PC-3 (cell line): ENCODE data around the gene IL1B. TPM values are rescaled to one million over a fixed set of nuclear protein-coding genes. Genes with fewer than 3 reads are reported as not detected.

ENCODE experiments used
- ATAC-seq: fragments of 200-7000 bp; cut with Tn5 transposase; 2 replicates; pipeline ENCODE4 v1.9.1; 2020; ENCODE audit warnings: mild to moderate bottlenecking, moderate library complexity
- BruUV-seq: library from RNA; stranded (reverse); fragments of 400-500 nt; replicated peaks from 2 replicates; lab custom pipeline; 2021; lab: Mats Ljungman, UMichigan
- CTCF ChIA-PET: fragments of 300-600 bp; sonication (Branson Sonifier 250); formaldehyde crosslinking; loops from one replicate; lab custom pipeline; 2022; ENCODE audit warnings: antibody characterized with exemption; lab: Charles Lee
- POLR2A ChIA-PET: fragments of 300-600 bp; sonication (Branson Sonifier 250); formaldehyde crosslinking; loops from one replicate; lab custom pipeline; 2022; ENCODE audit warnings: antibody characterized with exemption; ENCODE audit not compliant: unreplicated experiment; lab: Charles Lee
- DNase-seq: peaks from one replicate; pipeline ENCODE4 v3.0.0-alpha.2; 2015
- H2AFZ ChIP-seq: fragments of 300-600 bp; sonication (generic); 2 replicates; pipeline ENCODE4 v1.6.0; 2016; ENCODE audit warnings: antibody characterized with exemption, low read length
- H3F3A ChIP-seq: fragments of 300-600 bp; sonication (generic); one replicate; pipeline ENCODE4 v1.6.0; 2017; ENCODE audit warnings: antibody characterized with exemption, low read length, control low read depth, mild to moderate bottlenecking; ENCODE audit not compliant: unreplicated experiment
- H3K27ac ChIP-seq: fragments of 300-600 bp; sonication (generic); 2 replicates; pipeline ENCODE4 v1.5.1; 2016; ENCODE audit warnings: mild to moderate bottlenecking, low read length
- H3K27me3 ChIP-seq: fragments of 300-600 bp; sonication (generic); 2 replicates; pipeline ENCODE4 v1.6.1; 2016; ENCODE audit warnings: low read length, mixed read lengths
- H3K36me3 ChIP-seq: fragments of 300-600 bp; sonication (generic); 2 replicates; pipeline ENCODE4 v1.6.1; 2016; ENCODE audit warnings: low read depth, mixed run types, low read length, mixed read lengths
- H3K4me1 ChIP-seq: fragments of 300-600 bp; sonication (generic); 2 replicates; pipeline ENCODE4 v1.5.1; 2016; ENCODE audit warnings: low read length; ENCODE audit not compliant: insufficient read depth
- H3K4me2 ChIP-seq: fragments of 300-600 bp; sonication (generic); 2 replicates; pipeline ENCODE4 v1.6.0; 2016; ENCODE audit warnings: low read length
- H3K4me3 ChIP-seq: fragments of 300-600 bp; sonication (generic); 2 replicates; pipeline ENCODE4 v1.5.1; 2016; ENCODE audit warnings: mild to moderate bottlenecking, low read length, mixed read lengths
- H3K79me2 ChIP-seq: fragments of 300-600 bp; sonication (generic); 2 replicates; pipeline ENCODE4 v1.6.1; 2017; ENCODE audit warnings: low read length, mixed read lengths
- H3K9ac ChIP-seq: fragments of 300-600 bp; sonication (generic); 2 replicates; pipeline ENCODE4 v1.6.0; 2016; ENCODE audit warnings: mild to moderate bottlenecking, low read length
- H3K9me2 ChIP-seq: fragments of 300-600 bp; sonication (generic); replicated peaks from 2 replicates; pipeline ENCODE4 v1.6.1; 2016; ENCODE audit warnings: mixed run types, low read length, mixed read lengths
- H3K9me3 ChIP-seq: fragments of 300-600 bp; sonication (generic); 2 replicates; pipeline ENCODE4 v1.6.1; 2016; ENCODE audit warnings: low read length, mixed read lengths
- H4K20me1 ChIP-seq: fragments of 300-600 bp; sonication (generic); 2 replicates; pipeline ENCODE4 v1.6.1; 2016; ENCODE audit warnings: low read length, mixed read lengths
- EZH2 ChIP-seq: fragments of 300-600 bp; sonication (generic); IDR thresholded peaks from one replicate; pipeline ENCODE4 v1.6.1; 2017; ENCODE audit warnings: antibody characterized with exemption, mild to moderate bottlenecking, low read length; ENCODE audit not compliant: unreplicated experiment
- EZH2phosphoT487 ChIP-seq: fragments of 300-600 bp; sonication (generic); IDR thresholded peaks from 2 replicates; pipeline ENCODE4 v1.6.1; 2018; ENCODE audit warnings: mild to moderate bottlenecking, antibody characterized with exemption, low read length, borderline replicate concordance
- intact Hi-C: fragments of 100-400 bp; cut with micrococcal nuclease; formaldehyde crosslinking; loops from 2 replicates; pipeline ENCODE4 v1.9.0; 2023
- total RNA-seq: library from RNA; depleted of rRNA; stranded (reverse); fragments of >200 nt; gene quantifications from 2 replicates; pipeline ENCODE4 v1.2.3, GENCODE V29; 2014
- TF ChIP-seq, protein P1 (sequence below): fragments of 300-600 bp; sonication (generic); conservative IDR thresholded peaks from 2 replicates; pipeline ENCODE4 v1.5.1; 2017; ENCODE audit warnings: antibody characterized with exemption, low read depth, mild to moderate bottlenecking, low read length

IL1B gene
- total RNA-seq, 1 experiment from 2014 or later, result 67.5 TPM

DNA sequence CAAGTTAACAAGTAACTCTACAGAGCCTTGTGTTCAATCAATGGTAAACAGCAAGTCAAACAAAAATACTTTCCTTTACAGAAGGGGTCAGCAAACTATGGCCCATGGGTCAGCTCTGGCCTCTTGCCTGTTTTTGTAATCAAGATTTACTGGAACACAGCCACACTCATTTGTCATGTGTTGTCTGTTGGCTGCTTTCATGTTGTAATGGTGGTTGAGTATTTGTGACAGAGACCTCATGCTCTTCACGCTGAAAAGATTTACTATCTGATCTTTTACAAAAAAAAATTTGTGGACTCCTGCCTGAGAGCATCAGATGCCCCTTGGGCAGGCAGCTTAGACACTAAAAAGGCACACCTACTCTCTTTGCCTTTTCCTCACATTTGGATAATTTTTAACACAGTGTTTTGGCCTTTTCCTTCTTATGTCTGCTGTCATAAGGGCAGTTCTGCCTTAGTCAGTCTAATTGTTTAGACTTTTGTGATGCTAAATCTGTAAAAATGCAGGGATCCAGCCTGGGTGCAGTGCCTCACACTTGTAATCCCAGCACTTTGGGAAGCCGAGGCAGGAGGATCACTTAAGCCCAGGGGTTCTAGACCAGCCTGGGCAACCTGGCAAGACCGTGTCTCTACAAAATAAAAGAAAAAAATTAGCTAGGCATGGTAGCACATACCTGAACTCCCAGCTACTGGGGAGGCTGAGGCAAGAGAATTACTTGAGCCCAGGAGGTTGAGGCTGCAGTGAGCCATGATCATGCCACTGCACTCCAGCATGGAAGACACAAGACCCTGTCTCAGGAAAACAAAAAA lies 18.3 kb downstream of the IL1B start:
- H3K9me3 ChIP-seq, result no peaks in the 10 kb centered on the region
- no TSS peak for BruUV-seq
- CTCF ChIA-PET, result no interaction called here
- no peak for ATAC-seq
- no peaks in the 10 kb centered on the region for H3K79me2 ChIP-seq
- no peak overlapping the region for H3K4me3 ChIP-seq
- no peak overlapping the region for H3K27ac ChIP-seq
- H3K9ac ChIP-seq, result no peak overlapping the region
- H4K20me1 ChIP-seq, result no peaks in the 10 kb centered on the region
- no peaks in the 10 kb centered on the region for H3F3A ChIP-seq
- no peak for DNase-seq
- H3K36me3 ChIP-seq, result no peaks in the 10 kb centered on the region
- H2AFZ ChIP-seq, result no peak overlapping the region
- intact Hi-C loops, result no loop called here
- no peak overlapping the region for H3K4me2 ChIP-seq
- no peaks in the 10 kb centered on the region for H3K4me1 ChIP-seq
- no peaks in the 10 kb centered on the region for H3K27me3 ChIP-seq
- TF ChIP-seq, protein P1, sequence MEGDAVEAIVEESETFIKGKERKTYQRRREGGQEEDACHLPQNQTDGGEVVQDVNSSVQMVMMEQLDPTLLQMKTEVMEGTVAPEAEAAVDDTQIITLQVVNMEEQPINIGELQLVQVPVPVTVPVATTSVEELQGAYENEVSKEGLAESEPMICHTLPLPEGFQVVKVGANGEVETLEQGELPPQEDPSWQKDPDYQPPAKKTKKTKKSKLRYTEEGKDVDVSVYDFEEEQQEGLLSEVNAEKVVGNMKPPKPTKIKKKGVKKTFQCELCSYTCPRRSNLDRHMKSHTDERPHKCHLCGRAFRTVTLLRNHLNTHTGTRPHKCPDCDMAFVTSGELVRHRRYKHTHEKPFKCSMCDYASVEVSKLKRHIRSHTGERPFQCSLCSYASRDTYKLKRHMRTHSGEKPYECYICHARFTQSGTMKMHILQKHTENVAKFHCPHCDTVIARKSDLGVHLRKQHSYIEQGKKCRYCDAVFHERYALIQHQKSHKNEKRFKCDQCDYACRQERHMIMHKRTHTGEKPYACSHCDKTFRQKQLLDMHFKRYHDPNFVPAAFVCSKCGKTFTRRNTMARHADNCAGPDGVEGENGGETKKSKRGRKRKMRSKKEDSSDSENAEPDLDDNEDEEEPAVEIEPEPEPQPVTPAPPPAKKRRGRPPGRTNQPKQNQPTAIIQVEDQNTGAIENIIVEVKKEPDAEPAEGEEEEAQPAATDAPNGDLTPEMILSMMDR, result no peak
- TF ChIP-seq EZH2 (no peak), EZH2phosphoT487 (no peak)
- no peaks in the 10 kb centered on the region for H3K9me2 ChIP-seq
- POLR2A ChIA-PET, result no interaction called here

DNA sequence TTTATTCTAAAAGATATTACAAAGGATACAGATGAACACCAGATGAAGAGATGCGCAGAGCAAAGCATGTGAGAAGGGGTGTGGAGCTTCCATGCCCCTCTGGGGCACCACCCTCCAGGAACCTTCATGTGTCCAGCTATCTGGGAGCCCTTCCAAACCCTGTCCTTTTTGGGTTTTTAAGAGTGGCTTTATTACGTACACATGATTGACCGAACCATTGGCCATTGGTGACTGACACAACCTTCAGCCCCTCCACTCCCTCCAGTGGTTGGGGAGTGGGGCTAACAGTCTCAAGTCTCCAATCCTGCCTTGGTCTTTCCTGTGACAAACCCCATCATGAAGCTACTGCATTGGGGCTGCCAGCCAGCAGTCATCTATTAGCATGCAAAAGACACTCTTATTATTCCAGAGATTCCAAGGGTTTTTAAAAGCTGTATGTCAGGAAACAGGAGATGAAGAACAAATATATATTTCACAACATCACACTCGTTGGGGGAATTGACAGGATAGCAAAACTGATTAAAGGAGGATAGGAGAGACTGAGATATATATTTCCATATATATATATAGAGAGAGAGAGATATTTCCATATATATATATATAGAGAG lies 19.4 kb downstream of the IL1B start:
- Histone ChIP-seq H3K36me3 (no peaks in the 10 kb centered on the region), H4K20me1 (no peaks in the 10 kb centered on the region), H3K27ac (no peak overlapping the region), H3K9me2 (no peaks in the 10 kb centered on the region), H3K79me2 (no peaks in the 10 kb centered on the region), H3F3A (no peaks in the 10 kb centered on the region), H3K4me3 (no peak overlapping the region), H3K27me3 (no peaks in the 10 kb centered on the region), H3K9me3 (no peaks in the 10 kb centered on the region), H3K4me1 (peaks cover 8% of the 10 kb centered on the region), H2AFZ (no peak overlapping the region), H3K4me2 (no peak overlapping the region), H3K9ac (no peak overlapping the region)
- CTCF ChIA-PET, result no interaction called here
- BruUV-seq, result no TSS peak
- intact Hi-C loops, result no loop called here
- POLR2A ChIA-PET, result no interaction called here
- TF ChIP-seq, protein P1, result no peak
- TF ChIP-seq EZH2phosphoT487, result no peak
- TF ChIP-seq EZH2, result no peak
- ATAC-seq (no peak), DNase-seq (no peak)

DNA sequence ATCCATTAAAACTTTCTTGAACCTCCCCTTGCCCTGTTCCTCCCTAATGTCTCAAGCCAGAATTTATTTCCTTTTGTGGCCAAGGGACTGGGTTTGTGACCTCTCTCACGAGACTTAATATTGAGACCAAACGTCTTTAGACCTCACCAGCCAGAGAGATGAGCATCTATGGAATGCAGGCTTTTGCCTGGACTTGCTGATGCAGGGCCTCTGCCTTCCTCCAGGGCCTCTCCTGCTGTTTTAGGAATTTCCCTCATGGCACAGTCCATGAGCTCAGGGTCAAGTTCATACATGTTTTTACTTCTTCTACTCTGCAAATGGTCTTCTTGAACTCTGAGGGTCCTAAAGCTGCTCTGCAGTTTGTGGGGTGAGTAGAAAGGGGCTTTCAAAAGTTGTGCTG lies 22.3 kb downstream of the IL1B start:
- no peak for DNase-seq
- no peaks in the 10 kb centered on the region for H3F3A ChIP-seq
- H3K79me2 ChIP-seq, result no peaks in the 10 kb centered on the region
- H3K4me2 ChIP-seq, result no peak overlapping the region
- POLR2A ChIA-PET, result no interaction called here
- no peak for ATAC-seq
- H3K9me3 ChIP-seq, result no peaks in the 10 kb centered on the region
- H3K4me1 ChIP-seq, result peaks cover 19% of the 10 kb centered on the region
- no peaks in the 10 kb centered on the region for H3K9me2 ChIP-seq
- BruUV-seq, result no TSS peak
- intact Hi-C loops, result no loop called here
- no peak for TF ChIP-seq EZH2
- TF ChIP-seq EZH2phosphoT487, result no peak
- TF ChIP-seq, protein P1, result no peak
- no peaks in the 10 kb centered on the region for H4K20me1 ChIP-seq
- no peak overlapping the region for H3K9ac ChIP-seq
- no peak overlapping the region for H2AFZ ChIP-seq
- no peaks in the 10 kb centered on the region for H3K36me3 ChIP-seq
- CTCF ChIA-PET, result no interaction called here
- no peak overlapping the region for H3K4me3 ChIP-seq
- no peak overlapping the region for H3K27ac ChIP-seq
- no peaks in the 10 kb centered on the region for H3K27me3 ChIP-seq
